CD4-positive, alpha-beta T cell treated with Interleukin-17A for 1 hour (primary cell): ENCODE results near the gene MMP14.
A peak's percentile ranks its signal among the peaks of the same experiment; 100 is the strongest.
"Not testable (repeated sequence)": the region's sequence is repeated elsewhere in the genome, so short reads cannot be mapped to it uniquely, and the experiment has no call there.

Source experiments
- DNase-seq: peaks from one replicate; pipeline ENCODE4 v3.0.0-alpha.2; 2020

MMP14 gene

GRCh38 chr14:22814941-22815713 is 21.3 kb upstream of the MMP14 start, which contains the start of gene SLC7A7:
TSS of gene SLC7A7 (minus strand) at chr14:22815435. CDS start at chr14:22813398, 2,037 bp downstream.
- DNase-seq: no peak

DNA sequence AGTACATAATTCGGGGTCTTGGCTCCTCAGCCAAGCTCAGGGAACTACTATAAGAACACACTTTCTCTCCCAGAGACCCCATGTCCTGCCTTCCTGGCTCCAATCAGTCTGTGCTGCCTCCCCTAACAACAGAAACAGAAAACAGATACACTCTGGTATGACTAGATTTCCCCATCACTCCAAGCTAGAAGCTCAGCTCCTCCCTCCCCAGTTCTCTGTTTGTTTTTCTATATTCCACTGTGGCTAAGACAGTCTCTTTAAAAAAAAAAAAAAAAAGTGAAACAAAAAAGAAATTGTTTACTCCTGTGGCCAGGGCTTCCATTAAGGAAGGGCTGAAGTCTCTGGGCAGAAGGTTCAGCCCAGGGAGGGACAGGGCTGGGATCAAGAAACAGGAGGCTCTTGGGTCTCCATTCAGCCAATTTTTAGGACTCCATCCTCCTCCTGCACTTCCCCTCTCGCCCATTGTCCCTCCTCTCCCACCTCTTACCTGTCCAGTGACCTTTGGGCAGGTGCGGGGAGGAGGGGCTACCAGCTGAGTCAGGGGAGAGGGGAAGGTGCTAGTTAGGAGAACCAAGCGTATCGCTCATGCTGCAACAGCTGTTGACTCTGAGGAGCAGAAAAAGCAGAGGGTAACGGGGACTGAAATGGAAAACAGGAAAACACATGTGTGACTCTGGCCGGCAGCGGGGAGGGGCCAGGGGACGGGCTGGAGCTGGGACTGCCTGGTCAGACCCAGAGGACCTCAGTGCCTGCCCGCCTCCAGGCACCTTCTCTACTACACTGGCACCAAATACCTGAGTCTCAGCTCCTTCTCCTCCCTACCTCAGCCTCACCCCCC is 17.0 kb upstream of the MMP14 start:
- no peak for DNase-seq

GRCh38 chr14:22820731-22821130 is 15.7 kb upstream of the MMP14 start:
- DNase-seq: no peak

DNA sequence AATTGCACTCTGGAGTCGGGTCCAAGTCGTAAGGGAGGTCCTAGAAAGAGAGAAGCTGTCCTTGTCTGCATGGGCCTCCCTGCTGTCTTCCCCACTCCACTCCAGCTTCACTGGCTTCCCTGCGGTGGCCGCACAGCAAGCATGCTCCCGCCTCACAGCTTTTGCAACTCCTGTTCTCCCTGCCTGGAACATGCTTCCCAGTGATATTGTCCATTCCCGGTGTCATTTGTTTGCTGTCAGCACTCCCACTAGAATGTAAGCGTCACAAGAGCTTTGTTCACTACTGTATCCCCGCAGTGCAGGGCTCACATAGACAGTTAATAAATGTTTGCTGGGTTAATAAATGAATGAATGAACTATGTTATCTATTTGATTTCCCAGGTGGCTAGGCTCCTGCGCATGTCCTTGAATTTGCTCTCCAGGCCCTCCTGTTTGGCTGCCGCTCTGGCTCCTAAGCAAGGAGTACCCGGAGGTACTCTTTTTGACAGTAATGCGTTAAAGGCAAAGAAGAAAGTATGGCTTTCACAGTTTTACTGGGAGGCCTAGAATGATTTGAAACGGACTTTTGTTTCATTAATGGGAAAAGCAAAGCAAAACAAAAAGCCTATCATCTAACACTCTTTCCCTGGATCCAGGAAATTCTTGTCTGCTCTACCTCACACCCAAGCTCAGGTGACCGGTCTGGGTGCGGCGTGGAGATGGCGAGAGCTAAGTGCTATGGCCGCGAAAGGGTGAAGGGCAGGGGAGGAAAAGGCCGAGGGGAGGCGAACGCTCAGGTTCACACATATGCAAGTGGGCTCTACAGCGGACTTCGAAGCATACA is 15.0 kb upstream of the MMP14 start:
- no peak for DNase-seq

GRCh38 chr14:22822016-22822570 is 14.3 kb upstream of the MMP14 start:
- no peak for DNase-seq

DNA sequence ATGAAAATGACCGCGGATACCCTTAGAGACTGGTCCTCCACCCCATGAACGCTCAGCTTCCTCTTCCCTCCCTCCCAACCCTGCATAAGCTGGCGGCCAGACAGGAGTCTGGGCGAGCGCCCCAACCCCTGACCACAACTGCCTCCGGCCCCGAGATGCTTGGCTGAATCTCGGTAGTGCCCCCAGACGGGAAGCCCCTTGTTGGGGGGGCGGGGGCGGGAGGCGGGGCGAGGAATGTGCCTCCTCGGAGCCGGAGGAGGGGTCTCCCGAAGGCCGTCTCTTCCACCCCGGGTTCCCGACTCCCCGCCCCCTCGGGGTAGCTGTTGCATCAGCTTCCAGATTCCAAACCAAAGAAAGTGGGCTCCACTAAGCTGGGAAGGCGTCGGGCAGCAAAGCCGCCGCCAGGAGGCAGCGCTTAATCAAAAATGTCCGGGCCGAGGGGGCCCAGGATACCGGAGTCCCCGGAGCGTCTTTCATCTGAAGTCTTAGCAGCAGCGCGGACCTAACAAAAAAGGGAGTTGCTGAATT is 13.8 kb upstream of the MMP14 start:
- peak; percentile 74 for DNase-seq

DNA sequence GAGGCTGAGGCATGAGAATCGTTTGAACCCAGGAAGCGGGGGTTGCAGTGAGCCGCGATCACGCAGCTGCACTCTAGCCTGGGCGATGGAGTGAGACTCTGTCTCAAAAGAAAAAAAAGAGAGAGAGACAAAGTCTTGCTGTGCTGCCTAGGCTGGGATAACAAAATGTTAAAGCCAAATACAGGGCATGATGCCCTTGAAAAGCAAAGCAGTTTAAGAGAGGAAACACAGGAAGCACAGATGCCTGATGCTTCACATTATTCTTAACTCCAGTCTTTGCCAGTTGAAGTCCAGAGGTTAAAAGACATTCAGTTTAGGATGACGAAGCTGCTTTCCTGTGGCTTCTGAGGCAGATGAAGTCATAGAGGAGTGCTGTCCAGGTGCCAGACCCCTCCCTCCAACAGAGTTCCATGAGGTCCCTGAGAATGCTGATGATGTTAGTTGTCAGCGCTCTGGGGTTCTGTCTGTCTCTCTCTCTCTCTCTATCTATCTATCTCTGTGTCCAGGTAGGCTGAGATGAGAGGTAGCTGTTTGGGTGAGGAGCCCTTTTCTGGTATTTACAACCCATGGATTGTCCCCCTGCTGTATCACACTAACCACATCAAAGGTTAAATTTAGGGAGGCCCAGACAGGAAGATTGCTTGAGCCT is 11.6 kb upstream of the MMP14 start:
- DNase-seq: peak; percentile 6

DNA sequence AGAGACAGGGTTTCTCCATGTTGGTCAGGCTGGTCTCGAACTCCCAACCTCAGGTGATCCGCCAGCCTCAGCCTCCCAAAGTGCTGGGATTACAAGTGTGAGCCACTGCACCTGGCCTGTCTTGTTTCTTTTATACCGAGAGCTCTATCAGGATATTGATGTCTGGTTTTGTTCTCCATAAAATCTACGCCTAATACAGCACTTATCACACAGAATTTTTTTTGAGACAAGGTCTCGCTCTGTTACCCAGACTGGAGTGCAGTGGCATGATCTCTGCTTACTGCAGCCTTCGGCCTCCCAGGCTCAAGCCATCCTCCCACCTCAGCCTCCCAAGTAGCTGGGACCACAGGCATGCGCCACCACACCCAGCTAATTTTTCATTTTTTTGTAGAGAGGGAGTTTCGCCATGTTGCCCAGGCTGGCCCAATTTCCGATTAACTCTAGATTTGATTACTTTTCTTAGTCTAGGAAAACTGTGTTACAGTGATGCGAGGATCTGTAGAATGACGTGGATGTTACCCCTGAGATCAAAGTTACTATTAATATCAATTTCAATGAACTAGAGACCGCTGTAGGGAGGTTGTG is 7.2 kb upstream of the MMP14 start:
- not testable (repeated sequence) for DNase-seq

DNA sequence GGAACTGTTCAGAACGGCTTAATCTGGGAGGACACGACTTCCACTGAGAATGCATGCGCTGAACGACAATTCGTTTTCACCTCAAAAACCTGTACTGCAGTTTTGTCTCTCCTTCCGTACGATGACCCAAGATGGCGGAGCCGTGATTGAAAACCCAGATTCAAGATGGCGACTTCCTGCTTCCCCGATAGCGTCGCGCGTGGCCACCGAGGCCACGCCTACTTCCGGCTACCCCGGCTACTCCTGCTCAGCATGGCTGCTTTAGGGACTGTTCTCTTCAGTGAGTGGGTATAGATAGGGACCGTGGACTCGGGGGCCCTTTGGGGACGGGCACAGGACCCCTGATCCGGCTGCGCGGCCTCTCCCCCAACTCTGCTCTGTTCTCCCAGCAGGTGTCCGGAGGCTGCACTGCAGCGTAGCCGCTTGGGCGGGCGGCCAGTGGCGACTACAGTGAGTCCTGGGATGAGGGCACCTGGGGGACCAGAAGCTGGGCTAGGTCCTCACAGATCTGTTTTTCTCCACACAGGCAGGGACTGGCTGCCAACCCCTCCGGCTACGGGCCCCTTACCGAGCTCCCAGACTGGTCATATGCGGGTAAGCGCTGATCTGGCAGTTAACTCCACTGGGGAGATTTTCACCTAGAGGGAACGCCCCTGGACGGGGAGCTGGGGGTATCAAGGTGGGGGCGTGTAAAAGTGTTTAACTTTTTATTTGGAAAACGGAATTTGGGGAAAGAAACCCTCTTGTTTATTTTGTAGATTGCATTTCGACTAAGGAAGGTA is 6.5 kb upstream of the MMP14 start, which contains the start of gene MRPL52:
MRPL52 (plus strand) TSS at position 227 of the 782 bp plus-strand sequence; CDS start at position 253, 26 bp downstream.
- peak; percentile 93 for DNase-seq

DNA sequence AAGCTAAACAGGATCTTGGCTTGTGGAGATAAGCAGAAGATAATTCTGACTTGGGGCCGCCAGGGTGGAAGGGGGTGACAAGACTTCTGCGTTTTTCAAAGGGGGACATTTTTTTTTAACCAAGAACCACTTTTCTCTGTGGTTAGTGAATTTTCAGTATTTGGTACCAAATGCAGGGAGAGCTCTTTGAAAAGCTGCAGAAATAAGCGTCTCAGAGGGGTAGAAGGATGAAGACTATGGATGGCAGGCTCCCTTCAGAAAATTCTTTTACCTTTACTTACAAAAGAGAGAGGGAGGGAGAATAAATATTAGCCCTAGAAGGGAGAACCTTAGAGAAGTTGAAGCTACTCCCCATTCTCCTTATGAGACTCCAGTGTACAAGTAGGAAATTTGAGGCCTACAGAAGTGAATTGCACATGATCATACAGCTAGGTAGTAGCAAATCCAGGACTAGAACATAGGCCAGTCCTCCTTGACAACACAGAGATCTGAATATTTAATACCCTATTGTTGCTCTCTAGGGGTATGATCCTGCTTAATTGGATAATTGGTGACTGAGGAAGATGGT is 5.9 kb upstream of the MMP14 start:
- no peak for DNase-seq

DNA sequence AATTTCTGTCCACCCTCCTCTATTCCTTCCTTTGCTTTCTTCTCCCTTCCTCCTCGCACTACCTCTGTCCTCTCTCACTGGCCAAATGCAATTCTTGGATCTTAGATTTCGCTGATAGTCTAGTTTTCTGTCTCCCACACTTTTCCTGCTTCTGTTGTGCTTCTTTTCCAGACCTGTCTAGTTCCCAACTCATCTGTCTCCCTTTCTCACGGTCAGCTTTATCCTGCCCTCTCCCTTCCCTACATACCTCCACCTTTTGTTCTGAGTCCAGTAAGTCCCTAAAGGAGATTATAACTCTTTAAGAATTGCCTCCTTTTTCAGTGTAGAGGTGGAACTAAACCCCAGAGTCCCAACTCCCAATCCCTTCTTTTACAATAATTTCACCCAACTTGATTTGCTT is 880 bp upstream of the MMP14 start:
- no peak for DNase-seq

DNA sequence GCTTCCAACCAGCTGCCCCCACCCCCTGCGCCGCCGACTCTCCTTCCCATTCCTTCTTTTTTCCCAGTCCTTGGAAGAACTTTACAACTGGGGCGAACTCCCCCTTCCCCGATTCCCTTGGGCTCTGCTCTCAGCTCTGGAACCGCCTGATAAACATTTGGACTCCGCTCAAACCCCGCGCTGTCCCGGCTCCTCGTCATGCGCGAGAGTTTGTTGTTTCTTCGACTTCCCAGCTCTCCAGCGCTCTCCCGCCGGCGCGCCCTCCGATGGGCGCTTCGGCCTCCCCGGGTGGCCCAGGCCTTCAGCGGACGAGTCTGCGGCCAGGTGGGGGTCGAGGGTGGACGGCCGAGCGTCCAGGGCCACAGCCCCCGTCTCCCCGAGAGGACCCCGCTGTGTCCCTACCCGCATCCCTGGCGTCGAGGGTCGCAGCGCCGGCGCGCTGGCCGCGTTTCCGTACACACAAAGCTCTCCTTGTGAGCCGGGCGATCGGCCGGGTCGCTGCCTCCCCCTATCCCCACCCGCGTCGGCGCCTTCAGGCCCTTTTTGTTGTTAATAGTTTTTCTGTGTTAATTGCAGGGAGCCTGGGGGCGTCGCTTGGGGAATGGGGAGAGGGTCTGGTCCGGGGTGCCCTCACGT is 847 bp downstream of the MMP14 start:
- no peak for DNase-seq

- DNase-seq: no peak
Observed at GRCh38 chr14:22837750-22838538, 1.6 kb downstream of the MMP14 start.

- DNase-seq: no peak
Observed at GRCh38 chr14:22838631-22839041, 2.3 kb downstream of the MMP14 start.

DNA sequence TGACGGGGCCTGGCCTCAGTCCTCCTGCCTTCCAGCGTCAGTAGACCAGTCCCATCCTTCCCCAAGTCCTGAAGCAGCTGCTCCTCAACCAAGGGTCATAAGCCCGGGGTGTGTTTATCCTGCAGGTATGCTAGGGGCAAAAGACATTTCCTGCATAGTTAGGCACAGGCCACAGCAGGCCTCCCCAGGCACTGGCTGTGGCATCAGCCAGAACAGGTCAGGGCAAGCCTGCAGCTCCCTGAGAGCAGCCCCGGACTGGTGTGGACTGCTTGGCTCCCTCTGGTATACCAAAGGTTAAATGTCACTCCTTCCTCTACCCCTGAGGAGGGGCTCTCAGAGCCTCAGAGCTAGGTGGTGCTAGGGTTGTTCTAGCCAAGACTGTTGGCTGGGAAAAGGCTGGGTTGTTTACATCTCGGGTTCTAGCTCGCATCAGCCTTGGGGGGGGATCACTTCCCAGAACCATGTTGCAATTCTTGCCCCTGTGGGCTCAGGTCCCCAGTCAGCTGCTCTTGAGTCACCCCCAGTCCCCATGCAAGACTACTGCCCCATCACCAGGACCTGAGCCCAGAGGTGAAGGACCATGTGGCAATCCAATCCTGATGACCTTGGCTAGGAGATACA is 2.9 kb downstream of the MMP14 start:
- no peak for DNase-seq

DNA sequence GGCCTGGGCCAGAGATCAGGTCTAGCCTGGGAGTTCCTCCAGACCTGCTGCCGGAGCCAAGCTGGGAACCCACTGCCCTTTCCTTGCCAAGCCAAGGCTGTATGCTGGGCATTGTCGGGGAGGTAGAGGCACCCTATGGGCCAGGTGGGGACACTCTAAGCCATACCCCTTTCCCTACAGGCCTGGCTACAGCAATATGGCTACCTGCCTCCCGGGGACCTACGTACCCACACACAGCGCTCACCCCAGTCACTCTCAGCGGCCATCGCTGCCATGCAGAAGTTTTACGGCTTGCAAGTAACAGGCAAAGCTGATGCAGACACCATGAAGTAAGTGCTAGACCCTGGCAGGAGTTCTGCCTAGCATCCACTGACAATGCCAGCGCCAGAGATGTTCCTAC is 4.9 kb downstream of the MMP14 start:
- no peak for DNase-seq

GRCh38 chr14:22841769-22842168 is 5.4 kb downstream of the MMP14 start:
- DNase-seq: no peak
